ENCODE measurements around the gene FZD1. TPM values are rescaled to one million over a fixed set of nuclear protein-coding genes. Genes with fewer than 3 reads are reported as not detected.

The FZD1 gene
- total RNA-seq, 1 experiment from 2014 or later = 0.61 TPM

GRCh38 chr7:91302794-91303193 lies 38.6 kb downstream of the FZD1 start:
- no peak overlapping the region for H3K23ac ChIP-seq (ENCODE audit: insufficient read length, low read depth, low read length)
- no peak overlapping the region for H3K9ac ChIP-seq (ENCODE audit: extremely low read depth, insufficient read length, low read length)
- H2BK5ac ChIP-seq (ENCODE audit: insufficient read length, low read length) = no peak overlapping the region
- H4K8ac ChIP-seq (replicated peaks; ENCODE audit: insufficient read length, low read depth, low read length) = no peak overlapping the region
- H2AFZ ChIP-seq (ENCODE audit: low read length) = no peak overlapping the region
- H3K4me2 ChIP-seq (ENCODE audit: insufficient read depth, insufficient read length, low read length) = no peak overlapping the region
- H4K91ac ChIP-seq (ENCODE audit: insufficient read length, low read depth, low read length) = no peak overlapping the region
- no peak overlapping the region for H2BK15ac ChIP-seq (ENCODE audit: low read depth, low read length)
- H3K4me1 ChIP-seq (ENCODE audit: insufficient read depth, low read length) = no peaks in the 10 kb centered on the region; the same call in 1 of the 2 replicates
- peaks cover 12 to 21% of the 10 kb centered on the region in 2 experiments for H3K4me1 Mint-ChIP-seq
- H2AK5ac ChIP-seq (ENCODE audit: insufficient read length, low read length) = no peak overlapping the region
- no peak overlapping the region for H3K4me3 Mint-ChIP-seq
- no peaks in the 10 kb centered on the region for H3K79me2 ChIP-seq (ENCODE audit: insufficient read depth, low read length)
- WGBS (ENCODE audit: extremely low coverage, insufficient read length, low lambda C conversion rate) = no CpG with 5 or more reads among the region's 2 CpGs
- no peak overlapping the region for H4K5ac ChIP-seq (ENCODE audit: insufficient read length, low read depth, low read length)
- H3K4ac ChIP-seq (ENCODE audit: low read depth, low read length) = no peak overlapping the region
- no peak overlapping the region for H2BK12ac ChIP-seq (ENCODE audit: insufficient read length, low read depth, low read length)
- H2BK120ac ChIP-seq (ENCODE audit: low read depth, low read length, poor library complexity, severe bottlenecking) = no peak overlapping the region
- no peak overlapping the region for H3K18ac ChIP-seq (ENCODE audit: insufficient read length, low read depth, low read length)
- no peaks in the 10 kb centered on the region for H3K79me1 ChIP-seq (ENCODE audit: insufficient read depth, low read depth, low read length, poor library complexity, severe bottlenecking)
- no peak overlapping the region for H3K27ac ChIP-seq (ENCODE audit: insufficient read length, low read depth, low read length)
- no peaks in the 10 kb centered on the region for H3K9me3 Mint-ChIP-seq
- no peak overlapping the region for H3K56ac ChIP-seq (ENCODE audit: insufficient read length, low read depth, low read length)
- no peaks in the 10 kb centered on the region for H3K27me3 Mint-ChIP-seq (ENCODE audit: low read depth)
- no peak for TF ChIP-seq CTCF (conservative IDR thresholded peaks at IDR 0.05)
- H3K27ac Mint-ChIP-seq = no peak overlapping the region
- no peaks in the 10 kb centered on the region for H3K27me3 ChIP-seq (ENCODE audit: insufficient read depth, low read length)
- no peaks in the 10 kb centered on the region for H4K20me1 ChIP-seq (ENCODE audit: control insufficient read depth, insufficient read depth, insufficient read length)
- H3K14ac ChIP-seq (ENCODE audit: insufficient read depth, low read length) = no peak overlapping the region
- no peak for DNase-seq
- H3K9me3 ChIP-seq (ENCODE audit: control insufficient read depth, low read depth, low read length) = no peaks in the 10 kb centered on the region
- no peak overlapping the region for H3T11ph ChIP-seq (ENCODE audit: low read length)
- no peak overlapping the region for H2BK20ac ChIP-seq (ENCODE audit: low read depth, low read length, poor library complexity, severe bottlenecking)
- no peaks in the 10 kb centered on the region for H3K36me3 Mint-ChIP-seq (ENCODE audit: insufficient read depth in 1 of 3, low read depth in 3 of 3)
- H3K23me2 ChIP-seq (ENCODE audit: insufficient read length, low read depth, low read length, poor library complexity, severe bottlenecking) = no peaks in the 10 kb centered on the region
